ENCODE measurements around the gene FNDC10.

The FNDC10 gene

DNA sequence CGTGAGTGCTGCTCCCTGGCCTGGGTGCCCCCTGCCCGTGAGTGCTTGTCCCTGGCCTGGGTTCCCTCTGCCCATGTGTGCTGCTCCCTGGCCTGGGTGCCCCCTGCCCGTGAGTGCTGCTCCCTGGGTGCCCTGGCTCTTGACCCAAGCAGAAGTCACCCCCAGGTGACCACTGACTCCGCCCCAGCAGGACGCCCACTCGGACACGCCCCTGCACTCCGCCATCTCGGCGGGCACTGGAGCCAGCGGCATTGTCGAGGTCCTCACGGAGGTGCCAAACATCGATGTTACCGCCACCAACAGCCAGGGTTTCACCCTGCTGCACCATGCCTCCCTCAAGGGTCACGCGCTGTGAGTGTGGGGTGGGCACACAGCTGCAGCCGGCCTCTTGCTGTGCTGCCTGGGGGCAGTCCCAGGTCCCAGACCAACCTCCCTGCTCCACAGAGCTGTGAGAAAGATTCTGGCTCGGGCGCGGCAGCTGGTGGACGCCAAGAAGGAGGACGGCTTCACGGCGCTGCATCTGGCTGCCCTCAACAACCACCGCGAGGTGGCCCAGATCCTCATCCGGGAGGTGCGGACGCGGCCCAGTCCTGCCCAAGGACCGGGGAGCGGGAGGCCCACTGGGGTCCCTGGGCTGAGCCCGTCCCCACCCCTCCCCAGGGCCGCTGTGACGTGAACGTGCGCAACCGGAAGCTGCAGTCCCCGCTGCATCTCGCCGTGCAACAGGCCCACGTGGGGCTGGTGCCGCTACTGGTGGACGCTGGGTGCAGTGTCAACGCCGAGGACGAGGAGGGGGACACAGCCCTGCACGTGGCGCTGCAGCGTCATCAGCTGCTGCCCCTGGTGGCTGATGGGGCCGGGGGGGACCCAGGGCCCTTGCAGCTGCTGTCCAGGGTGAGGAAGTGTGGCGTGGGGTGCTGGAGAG, 28.2 kb upstream of the FNDC10 start:
- DNase-seq (ENCODE audit: low read depth): no peak

DNA sequence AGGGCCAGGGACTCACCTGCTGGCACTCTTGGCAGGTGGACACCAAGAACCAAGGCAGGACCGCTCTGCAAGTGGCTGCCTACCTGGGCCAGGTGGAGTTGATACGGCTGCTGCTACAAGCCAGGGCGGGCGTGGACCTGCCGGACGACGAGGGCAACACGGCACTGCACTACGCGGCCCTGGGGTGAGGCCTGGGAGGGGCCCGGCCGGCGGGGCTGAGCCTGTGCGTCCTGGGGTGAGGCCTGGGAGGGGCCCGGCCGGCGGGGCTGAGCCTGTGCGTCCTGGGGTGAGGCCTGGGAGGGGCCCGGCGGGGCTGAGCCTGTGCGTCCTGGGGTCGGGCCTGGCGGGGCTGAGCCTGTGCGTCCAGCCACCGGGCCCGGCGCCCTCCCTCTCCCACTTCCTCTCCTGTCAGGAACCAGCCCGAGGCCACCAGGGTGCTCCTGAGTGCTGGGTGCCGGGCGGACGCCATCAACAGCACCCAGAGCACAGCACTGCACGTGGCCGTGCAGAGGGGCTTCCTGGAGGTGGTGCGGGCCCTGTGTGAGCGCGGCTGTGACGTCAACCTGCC, 27.4 kb upstream of the FNDC10 start:
- DNase-seq (ENCODE audit: low read depth): no peak

GRCh38 chr1:1626207-1627141, 26.5 kb upstream of the FNDC10 start:
- no peak for DNase-seq (ENCODE audit: low read depth)

- DNase-seq (ENCODE audit: low read depth): no peak
Observed at GRCh38 chr1:1625824-1626206, 25.9 kb upstream of the FNDC10 start.

DNA sequence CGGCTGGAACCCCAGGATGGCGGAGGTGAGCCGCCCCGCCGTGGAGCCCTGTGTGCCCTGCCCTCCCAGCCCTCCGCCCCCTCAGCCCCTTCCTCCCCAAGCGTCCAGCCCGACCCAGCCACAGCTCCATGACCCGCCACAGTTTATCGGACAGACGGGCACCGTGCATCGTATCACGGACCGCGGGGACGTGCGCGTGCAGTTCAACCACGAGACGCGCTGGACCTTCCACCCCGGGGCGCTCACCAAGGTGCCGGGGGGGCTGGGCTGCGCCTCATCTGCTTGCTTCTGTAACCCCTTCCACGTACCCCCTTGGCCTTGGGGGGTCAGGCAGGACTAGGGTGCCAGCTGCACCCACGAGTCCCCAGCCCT, 25.5 kb upstream of the FNDC10 start:
- no peak for DNase-seq (ENCODE audit: low read depth)

- no peak for DNase-seq (ENCODE audit: low read depth)
Observed at GRCh38 chr1:1624443-1625403, 24.8 kb upstream of the FNDC10 start.

DNA sequence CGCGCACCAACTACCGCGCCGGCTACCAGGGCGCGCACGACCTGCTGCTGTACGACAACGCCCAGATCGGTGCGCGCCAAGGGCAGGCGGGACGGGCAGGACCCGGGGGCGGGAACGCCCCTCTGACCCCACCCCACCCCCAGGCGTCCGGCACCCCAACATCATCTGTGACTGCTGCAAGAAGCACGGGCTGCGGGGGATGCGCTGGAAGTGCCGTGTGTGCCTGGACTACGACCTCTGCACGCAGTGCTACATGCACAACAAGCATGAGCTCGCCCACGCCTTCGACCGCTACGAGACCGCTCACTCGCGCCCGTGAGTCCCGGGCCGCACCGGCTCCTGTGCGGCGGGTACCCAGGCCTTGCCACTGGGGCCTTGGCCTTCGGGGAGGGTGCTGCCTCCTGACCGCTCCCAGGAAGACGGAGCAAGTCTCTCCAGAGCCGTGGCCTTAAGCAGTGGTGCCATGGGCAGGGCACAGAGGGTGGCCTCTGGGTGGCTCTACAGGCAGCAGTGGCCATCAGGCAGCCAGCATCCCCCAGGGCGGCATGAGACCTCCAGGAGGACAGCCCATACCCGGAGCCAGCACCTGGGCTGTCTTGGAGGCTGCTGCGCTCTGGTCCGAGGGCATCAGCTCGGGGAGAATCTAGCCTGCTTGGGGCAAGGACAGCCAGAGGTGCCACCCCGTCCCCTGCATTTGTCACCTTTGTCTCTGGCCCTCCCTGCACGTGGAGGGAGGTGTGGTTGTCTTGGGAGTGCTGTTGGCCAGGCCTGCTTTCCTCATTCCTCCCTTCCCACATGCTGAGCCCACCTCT, 23.9 kb upstream of the FNDC10 start:
- no peak for DNase-seq (ENCODE audit: low read depth)

DNA sequence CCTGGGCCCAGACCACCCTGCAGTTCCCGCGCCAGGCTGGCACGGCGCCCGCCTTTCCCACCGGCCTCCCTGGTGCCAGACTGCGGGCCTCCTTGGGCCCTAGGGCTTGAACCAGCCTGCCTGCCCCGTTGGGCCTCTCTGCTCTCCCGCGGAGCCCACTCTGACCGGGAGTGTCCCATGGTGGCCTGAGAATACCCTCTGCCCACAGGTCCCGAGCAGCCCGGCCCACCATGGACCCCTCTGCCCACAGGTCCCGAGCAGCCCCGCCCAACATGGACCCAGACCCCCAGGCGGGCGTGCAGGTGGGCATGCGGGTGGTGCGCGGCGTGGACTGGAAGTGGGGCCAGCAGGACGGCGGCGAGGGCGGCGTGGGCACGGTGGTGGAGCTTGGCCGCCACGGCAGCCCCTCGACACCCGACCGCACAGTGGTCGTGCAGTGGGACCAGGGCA, 23.3 kb upstream of the FNDC10 start:
- DNase-seq (ENCODE audit: low read depth): no peak

- no peak for DNase-seq (ENCODE audit: low read depth)
Observed at GRCh38 chr1:1622788-1623094, 22.8 kb upstream of the FNDC10 start.

DNA sequence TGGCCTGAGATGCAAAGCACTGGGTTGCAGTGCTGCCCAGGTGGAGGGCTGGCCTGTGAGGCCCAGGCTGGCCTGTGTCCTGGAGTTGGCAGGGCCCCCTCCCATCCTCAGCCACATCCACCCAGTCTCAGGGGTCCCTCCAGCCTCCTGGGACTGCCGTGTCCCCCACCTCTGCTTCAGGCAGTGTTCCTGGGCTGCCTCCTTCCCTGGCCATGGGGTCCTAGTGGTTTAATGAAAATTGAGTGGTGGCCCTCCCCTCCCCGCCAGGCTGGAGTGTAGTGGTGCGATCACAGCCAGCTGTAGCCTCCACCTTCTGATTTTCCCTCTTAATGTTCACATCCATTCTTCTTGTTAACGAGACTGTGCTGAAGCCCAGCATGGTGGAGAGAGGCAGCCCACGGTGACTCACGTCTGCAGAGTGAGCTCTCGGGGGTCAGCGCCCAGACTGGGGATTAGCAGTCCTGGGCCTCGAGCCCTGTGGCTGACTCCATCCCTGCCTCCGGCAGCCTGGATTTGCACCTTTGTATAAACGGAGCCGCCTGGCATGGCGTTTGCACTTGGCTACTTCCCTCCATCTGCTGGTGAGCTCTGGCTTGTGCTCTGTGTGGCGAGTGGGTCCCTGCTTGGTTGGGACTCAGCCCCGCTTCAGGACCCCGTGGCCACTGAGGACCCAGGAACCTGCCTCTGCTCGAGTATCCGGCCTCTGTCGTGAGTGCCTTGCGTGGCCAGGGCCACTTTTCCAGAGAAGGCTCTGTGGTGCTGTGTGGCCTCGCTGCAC, 22.3 kb upstream of the FNDC10 start:
- no peak for DNase-seq (ENCODE audit: low read depth)

GRCh38 chr1:1621173-1622009, 21.5 kb upstream of the FNDC10 start:
- no peak for DNase-seq (ENCODE audit: low read depth)

- no peak for DNase-seq (ENCODE audit: low read depth)
Observed at GRCh38 chr1:1620433-1621139, 20.7 kb upstream of the FNDC10 start.

DNA sequence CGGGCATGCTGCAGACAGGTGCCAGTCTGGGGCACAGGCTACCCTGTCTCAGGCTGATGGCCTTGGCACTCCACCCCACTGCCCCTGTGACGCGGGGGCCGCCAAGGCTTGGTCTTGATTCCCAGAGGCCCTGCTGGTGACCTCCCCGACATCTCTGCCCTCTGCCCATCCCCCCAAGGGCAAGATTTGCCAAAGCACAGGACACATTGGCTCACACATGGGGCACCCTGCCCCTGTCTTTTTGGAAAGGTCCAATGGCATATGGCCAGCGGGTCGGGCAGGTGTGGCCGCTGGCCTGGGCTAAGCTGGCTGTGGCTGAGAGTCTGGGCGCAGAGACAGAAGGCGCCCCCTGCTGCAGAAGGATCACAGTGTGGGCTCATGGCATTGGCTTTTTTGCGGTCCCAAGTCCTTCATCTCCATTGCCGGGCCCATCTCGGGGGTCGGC, 20.0 kb upstream of the FNDC10 start:
- DNase-seq (ENCODE audit: low read depth): no peak

GRCh38 chr1:1618396-1619068, 18.6 kb upstream of the FNDC10 start:
- no peak for DNase-seq (ENCODE audit: low read depth)

- DNase-seq (ENCODE audit: low read depth): no peak
Observed at GRCh38 chr1:1617925-1618324, 18.0 kb upstream of the FNDC10 start.

DNA sequence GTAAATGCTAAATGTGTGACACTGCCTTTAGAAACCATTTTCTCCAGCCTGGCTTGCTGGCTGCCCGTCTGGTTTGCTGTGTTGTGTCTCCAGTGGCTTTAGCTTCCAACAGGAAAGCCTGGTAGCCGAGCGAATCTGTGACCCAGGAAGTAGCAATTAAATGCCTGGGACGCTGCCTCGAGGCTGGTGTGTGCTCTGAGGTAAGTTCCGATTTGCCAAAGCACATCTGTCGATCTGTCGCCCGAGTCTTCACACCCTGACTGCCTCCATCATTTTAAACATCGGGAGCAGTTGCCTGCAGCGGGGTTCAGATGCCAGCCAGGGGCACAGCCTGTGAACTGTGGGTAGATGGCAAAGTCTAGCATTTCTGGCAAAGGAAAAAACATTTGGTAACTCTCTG, 17.6 kb upstream of the FNDC10 start:
- no peak for DNase-seq (ENCODE audit: low read depth)

DNA sequence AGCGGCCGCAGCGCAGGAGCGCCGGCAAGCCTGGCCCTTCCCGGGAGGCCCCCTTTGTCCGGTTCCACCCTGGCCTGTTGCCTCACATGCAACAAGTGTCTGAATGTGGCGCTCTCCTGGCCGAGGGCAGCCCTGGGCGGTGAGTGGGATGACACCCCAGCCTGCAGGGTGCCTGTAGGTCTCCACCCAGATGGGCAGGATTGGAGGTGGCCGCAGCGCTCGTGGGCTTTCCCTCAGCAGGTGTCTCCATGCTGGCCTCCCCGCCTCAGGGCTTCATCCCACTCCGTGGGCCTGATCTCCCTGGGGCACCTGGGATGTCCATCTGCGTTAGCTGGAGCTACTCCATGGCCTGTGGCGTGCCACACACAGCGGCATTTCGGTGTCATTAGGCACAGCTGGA, 16.9 kb upstream of the FNDC10 start:
- DNase-seq (ENCODE audit: low read depth): no peak
